ENCODE results near the gene ZDHHC17. TPM values are rescaled to one million over a fixed set of nuclear protein-coding genes. Genes with fewer than 3 reads are reported as not detected.

Gene ZDHHC17
- polyA plus RNA-seq, 1 of the 3 experiments (the other 2 are of a cell fraction): 28.6 TPM

- TF ChIP-seq MAX (IDR thresholded peaks at IDR 0.05; ENCODE audit: low read depth) (0 out of 2 replicates have a peak, but pooled peaks have one; percentile 25), SMC3 (IDR thresholded peaks at IDR 0.05; ENCODE audit: low read depth, low read length) (no peak), POLR2AphosphoS5 (IDR thresholded peaks at IDR 0.05; ENCODE audit: low read depth, low read length) (no peak), CTCF (IDR thresholded peaks at IDR 0.05) (peak; percentile 44), IRF3 (IDR thresholded peaks at IDR 0.05; ENCODE audit: low read depth, low read length) (no peak)
Observed at GRCh38 chr12:76878099-76878898, 114.4 kb downstream of the ZDHHC17 start (continued).

GRCh38 chr12:76878899-76879709 lies 115.2 kb downstream of the ZDHHC17 start, which contains the start of gene CSRP2:
Gene CSRP2, minus strand, starts transcription at chr12:76879019. Its CDS starts 12,759 bp downstream, at chr12:76866260.
- no peaks in the 10 kb centered on the region for H3K9me3 ChIP-seq
- no peaks in the 10 kb centered on the region for H4K20me1 ChIP-seq (ENCODE audit: insufficient read depth)
- no peaks in the 10 kb centered on the region for H3F3A ChIP-seq (replicated peaks; ENCODE audit: insufficient read depth)
- peak within 1 kb of the TSS; percentile 82 for H3K4me2 ChIP-seq
- H3K9me2 ChIP-seq: no peaks in the 10 kb centered on the region
- ChIA-PET POLR2A (interaction anchor here (0.8 to 1.8 kb wide), 3 partner anchors 110 to 132 kb away, joined by 3 to 9 read pairs (median 4); partner anchors contain the start of gene ZDHHC17), CTCF (interaction anchor here (0.5 to 3.5 kb wide), 9 partner anchors 12 to 258 kb away, joined by 3 to 20 read pairs (median 3); no protein-coding TSS in a partner anchor)
- H3K9ac ChIP-seq: peak within 1 kb of the TSS; percentile 90
- peak within 1 kb of the TSS; percentile 80 for H2AFZ ChIP-seq (ENCODE audit: low read depth)
- H3K27ac ChIP-seq (ENCODE audit: low read depth in 2 of 2, low read length in 1 of 2): peak within 1 kb of the TSS; percentile 81 to 92
- H3K27me3 ChIP-seq (ENCODE audit: insufficient read depth): no peaks in the 10 kb centered on the region
- H3K36me3 ChIP-seq (replicated peaks in 1 of 2; ENCODE audit: control insufficient read depth in 1 of 2, insufficient read depth in 2 of 2, low read length in 1 of 2): no peaks in the 10 kb centered on the region
- 3% methylated on average over 23 of the region's 71 CpGs for WGBS (ENCODE audit: low lambda C conversion rate)
- peaks cover 3 to 22% of the 10 kb centered on the region in 2 experiments; a peak in 2 of 4 replicates for H3K4me1 ChIP-seq (ENCODE audit: control insufficient read depth in 1 of 2, insufficient read depth in 2 of 2, low read depth in 1 of 2, low read length in 1 of 2)
- H3K4me3 ChIP-seq (ENCODE audit: low read depth in 2 of 2, low read length in 1 of 2): peak within 1 kb of the TSS; percentile 89 to 94
- H3K79me2 ChIP-seq (ENCODE audit: insufficient read depth): peaks cover 26% of the 10 kb centered on the region
- peak; percentile 97 for DNase-seq
- TF ChIP-seq CTCF (IDR thresholded peaks at IDR 0.05): peak; percentile 53
- TF ChIP-seq RAD21 (IDR thresholded peaks at IDR 0.05; ENCODE audit: low read length): 0 out of 2 replicates have a peak, but pooled peaks have one; percentile 7
- TF ChIP-seq RCOR1 (IDR thresholded peaks at IDR 0.05; ENCODE audit: low read length): no peak
- TF ChIP-seq IRF3 (IDR thresholded peaks at IDR 0.05; ENCODE audit: low read depth, low read length): no peak
- no peak for TF ChIP-seq MEF2A (IDR thresholded peaks at IDR 0.05; ENCODE audit: borderline replicate concordance, low read depth)
- no peak for TF ChIP-seq TEAD4 (IDR thresholded peaks at IDR 0.05; ENCODE audit: borderline replicate concordance, insufficient read depth)
- 0 out of 2 replicates have a peak, but pooled peaks have one; percentile 19 for TF ChIP-seq RXRA (IDR thresholded peaks at IDR 0.05; ENCODE audit: borderline replicate concordance, low read depth)
- TF ChIP-seq ELF1 (IDR thresholded peaks at IDR 0.05): peak; percentile 34; the same call in 1 of the 2 replicates
- TF ChIP-seq GATA2 (CRISPR knock-in tag; IDR thresholded peaks at IDR 0.05): no peak
- no peak; the same call in 1 of the 2 replicates for TF ChIP-seq FOXM1 (IDR thresholded peaks at IDR 0.05; ENCODE audit: low read depth)
- peak; percentile 61; the same call in 1 of the 2 replicates for TF ChIP-seq SIN3A (IDR thresholded peaks at IDR 0.05; ENCODE audit: borderline replicate concordance, low read depth, low read length)
- no peak; the same call in 1 of the 2 replicates for TF ChIP-seq TCF12 (IDR thresholded peaks at IDR 0.05)
- no peak for TF ChIP-seq ZBTB33 (IDR thresholded peaks at IDR 0.05; ENCODE audit: borderline replicate concordance, low read depth)
- TF ChIP-seq TAF1 (IDR thresholded peaks at IDR 0.05; ENCODE audit: borderline replicate concordance, low read depth, low read length): no peak; the same call in 1 of the 2 replicates
- TF ChIP-seq EZH2phosphoT487 (IDR thresholded peaks at IDR 0.05; ENCODE audit: borderline replicate concordance, low read depth): no peak

Data from SK-N-SH (cell line).